ENCODE measurements around the gene CDNF. TPM values are rescaled to one million over a fixed set of nuclear protein-coding genes. Genes with fewer than 3 reads are reported as not detected.

The CDNF gene
- total and polyA plus RNA-seq, 3 donors from 2014 or later, result 10.0 to 46.7 (median 14.1) TPM

- no peak for DNase-seq
- H3K27ac ChIP-seq, result no peak overlapping the region
- TF ChIP-seq POLR2A (IDR thresholded peaks at IDR 0.05) (no peak), CTCF (IDR thresholded peaks at IDR 0.05) (no peak)
- no peaks in the 10 kb centered on the region for H3K27me3 ChIP-seq
- no peak overlapping the region for H3K4me3 ChIP-seq
- 90 to 95% methylated on average over 6 of the region's 6 CpGs for WGBS, 2 donors
- no peaks in the 10 kb centered on the region for H3K4me1 ChIP-seq
- H3K36me3 ChIP-seq (ENCODE audit: low read depth, missing control alignments), result no peaks in the 10 kb centered on the region
- no peaks in the 10 kb centered on the region for H3K9me3 ChIP-seq
- intact Hi-C loops (cut with DNase I; ENCODE audit: low total_unique reads), result no loop called here
Measured at GRCh38 chr10:14858338-14858960, 20.6 kb upstream of the CDNF start.

- Histone ChIP-seq H3K9me3 (no peaks in the 10 kb centered on the region), H3K4me3 (no peak overlapping the region), H3K36me3 (ENCODE audit: low read depth, missing control alignments) (no peaks in the 10 kb centered on the region), H3K27ac (no peak overlapping the region), H3K4me1 (no peaks in the 10 kb centered on the region), H3K27me3 (no peaks in the 10 kb centered on the region)
- TF ChIP-seq POLR2A (IDR thresholded peaks at IDR 0.05) (no peak), CTCF (IDR thresholded peaks at IDR 0.05) (no peak)
- WGBS, 2 donors, result 85 to 95% methylated on average over 1 of the region's 1 CpG
- intact Hi-C loops (cut with DNase I; ENCODE audit: low total_unique reads), result no loop called here
- no peak for DNase-seq
Measured at GRCh38 chr10:14855453-14855852, 17.6 kb upstream of the CDNF start.

GRCh38 chr10:14852236-14852635 is 14.4 kb upstream of the CDNF start:
- no peaks in the 10 kb centered on the region for H3K27me3 ChIP-seq
- H3K27ac ChIP-seq, result no peak overlapping the region
- intact Hi-C loops (cut with DNase I; ENCODE audit: low total_unique reads), result no loop called here
- no peak overlapping the region for H3K4me3 ChIP-seq
- no peak for DNase-seq
- H3K9me3 ChIP-seq, result no peaks in the 10 kb centered on the region
- no peaks in the 10 kb centered on the region for H3K36me3 ChIP-seq (ENCODE audit: low read depth, missing control alignments)
- H3K4me1 ChIP-seq, result no peaks in the 10 kb centered on the region
- TF ChIP-seq CTCF (IDR thresholded peaks at IDR 0.05) (no peak), POLR2A (IDR thresholded peaks at IDR 0.05) (no peak)
- 84 to 92% methylated on average over 3 of the region's 3 CpGs for WGBS, 2 donors

GRCh38 chr10:14844948-14845347 is 7.1 kb upstream of the CDNF start:
- no peak for DNase-seq
- WGBS, 2 donors, result 56 to 80% methylated on average over 2 of the region's 2 CpGs
- no peaks in the 10 kb centered on the region for H3K9me3 ChIP-seq
- no peaks in the 10 kb centered on the region for H3K4me1 ChIP-seq
- TF ChIP-seq POLR2A (IDR thresholded peaks at IDR 0.05) (peak; percentile 2), CTCF (IDR thresholded peaks at IDR 0.05) (no peak)
- H3K4me3 ChIP-seq, result no peak overlapping the region
- no peak overlapping the region for H3K27ac ChIP-seq
- intact Hi-C loops (cut with DNase I; ENCODE audit: low total_unique reads), result no loop called here
- H3K36me3 ChIP-seq (ENCODE audit: low read depth, missing control alignments), result no peaks in the 10 kb centered on the region
- no peaks in the 10 kb centered on the region for H3K27me3 ChIP-seq

- TF ChIP-seq POLR2A (IDR thresholded peaks at IDR 0.05) (no peak), CTCF (IDR thresholded peaks at IDR 0.05) (no peak)
- DNase-seq, result no peak
- Histone ChIP-seq H3K4me3 (no peak overlapping the region), H3K4me1 (no peaks in the 10 kb centered on the region), H3K27me3 (no peaks in the 10 kb centered on the region), H3K27ac (no peak overlapping the region), H3K9me3 (no peaks in the 10 kb centered on the region), H3K36me3 (ENCODE audit: low read depth, missing control alignments) (no peaks in the 10 kb centered on the region)
- intact Hi-C loops (cut with DNase I; ENCODE audit: low total_unique reads), result no loop called here
- WGBS, 2 donors, result 93 to 96% methylated on average over 14 to 15 of the region's 15 CpGs
Measured at GRCh38 chr10:14843327-14843988, 5.6 kb upstream of the CDNF start.
